GM19023 (cell line): ENCODE results near the gene MTTP.

ENCODE experiments used
- ATAC-seq: cut with Tn5 transposase; IDR thresholded peaks from one replicate; pipeline ENCODE4 v1.9.1; 2021; ENCODE audit warnings: mild to moderate bottlenecking, moderate library complexity; ENCODE audit not compliant: unreplicated experiment

MTTP gene

GRCh38 chr4:99637174-99637573, 62.5 kb downstream of the MTTP start:
- ATAC-seq: no peak

- no peak for ATAC-seq
Observed at GRCh38 chr4:99640676-99641075, 66.1 kb downstream of the MTTP start.

GRCh38 chr4:99642725-99643489, 68.3 kb downstream of the MTTP start:
- ATAC-seq: no peak

- ATAC-seq: no peak
Observed at GRCh38 chr4:99644453-99644852, 69.8 kb downstream of the MTTP start.

GRCh38 chr4:99645036-99645435, 70.4 kb downstream of the MTTP start:
- ATAC-seq: no peak

GRCh38 chr4:99645638-99646037, 71.0 kb downstream of the MTTP start:
- ATAC-seq: no peak

- no peak for ATAC-seq
Observed at GRCh38 chr4:99647071-99647470, 72.4 kb downstream of the MTTP start.

- no peak for ATAC-seq
Observed at GRCh38 chr4:99648321-99648720, 73.7 kb downstream of the MTTP start.

- no peak for ATAC-seq
Observed at GRCh38 chr4:99649208-99649607, 74.6 kb downstream of the MTTP start.

- no peak for ATAC-seq
Observed at GRCh38 chr4:99649778-99650177, 75.2 kb downstream of the MTTP start.

- ATAC-seq: no peak
Observed at GRCh38 chr4:99651016-99651769, 76.6 kb downstream of the MTTP start.

- no peak for ATAC-seq
Observed at GRCh38 chr4:99651811-99652485, 77.3 kb downstream of the MTTP start.

GRCh38 chr4:99652596-99653436, 78.2 kb downstream of the MTTP start:
- no peak for ATAC-seq

- ATAC-seq: no peak
Observed at GRCh38 chr4:99653916-99654315, 79.3 kb downstream of the MTTP start.

- ATAC-seq: no peak
Observed at GRCh38 chr4:99654361-99654761, 79.7 kb downstream of the MTTP start.

- no peak for ATAC-seq
Observed at GRCh38 chr4:99655308-99656081, 80.9 kb downstream of the MTTP start.

GRCh38 chr4:99657798-99658197, 83.2 kb downstream of the MTTP start, which contains the start of gene C4orf54:
C4orf54 (minus strand) TSS chr4:99657828; CDS start chr4:99654648, 3,180 bp downstream.
- ATAC-seq: no peak

- ATAC-seq: no peak
Observed at GRCh38 chr4:99658666-99659065, 84.0 kb downstream of the MTTP start.

GRCh38 chr4:99661907-99662306, 87.3 kb downstream of the MTTP start:
- ATAC-seq: no peak

GRCh38 chr4:99664716-99665115, 90.1 kb downstream of the MTTP start:
- ATAC-seq: no peak
